Measurements from ENCODE around the gene NUCB2. TPM values are rescaled to one million over a fixed set of nuclear protein-coding genes. Genes with fewer than 3 reads are reported as not detected.
A peak's percentile ranks its signal among the peaks of the same experiment; 100 is the strongest.

The NUCB2 gene
- polyA plus RNA-seq, 1 donor (not counting 4 experiments of a cell fraction or from before 2014, with no cell fraction given): 44.2 TPM

GRCh38 chr11:17369094-17369493 is 92.6 kb downstream of the NUCB2 start:
- Histone ChIP-seq H3K4me1 (ENCODE audit: control insufficient read depth, extremely low read depth, insufficient read depth, low read length) (no peaks in the 10 kb centered on the region), H3K4me3 (ENCODE audit: control insufficient read depth in 2 of 3, extremely low read depth in 1 of 3, insufficient read depth in 2 of 3, low read depth in 1 of 3, low read length in 3 of 3) (no peak overlapping the region), H3K9me3 (ENCODE audit: control insufficient read depth, low read depth, low read length) (peaks cover 34% of the 10 kb centered on the region), H3K4me2 (ENCODE audit: control insufficient read depth, extremely low read depth, insufficient read depth, low read depth, low read length) (no peak overlapping the region), H3K36me3 (ENCODE audit: control insufficient read depth in 2 of 2, extremely low read depth in 1 of 2, insufficient read depth in 2 of 2, low read length in 2 of 2) (peaks cover 18 to 40% of the 10 kb centered on the region in 2 experiments), H3K27me3 (ENCODE audit: control insufficient read depth, extremely low read depth, insufficient read depth, low read length) (no peaks in the 10 kb centered on the region), H2AFZ (ENCODE audit: control insufficient read depth, low read length) (no peak overlapping the region), H3K9me1 (ENCODE audit: control insufficient read depth, extremely low read depth, insufficient read depth, low read length) (no peaks in the 10 kb centered on the region), H3K9ac (ENCODE audit: control insufficient read depth, extremely low read depth, insufficient read depth, low read length) (no peak overlapping the region), H3K27ac (ENCODE audit: control insufficient read depth, insufficient read depth, low read length) (no peak overlapping the region), H3K79me2 (ENCODE audit: control insufficient read depth, insufficient read depth, low read length) (no peaks in the 10 kb centered on the region), H4K20me1 (ENCODE audit: control insufficient read depth, extremely low read depth, insufficient read depth, low read length) (no peaks in the 10 kb centered on the region)
- no peak for DNase-seq (ENCODE audit: low read depth, low spot score)
- dilution Hi-C loops (cut with MboI; ENCODE audit: extremely low pct_ligation_motif_present, low sequenced_read_pairs): no loop called here
- no peak for FAIRE-seq
- TF ChIP-seq CTCF (optimal IDR thresholded peaks at IDR 0.05 in 1 of 3, IDR thresholded peaks at IDR 0.05 in 1 of 3, conservative IDR thresholded peaks at IDR 0.05 in 1 of 3; ENCODE audit: extremely low read depth in 1 of 3, insufficient read depth in 2 of 3, low read length in 3 of 3) (no peak), EZH2 (IDR thresholded peaks at IDR 0.05; ENCODE audit: low read length) (no peak)

- H3K27ac ChIP-seq (ENCODE audit: control insufficient read depth, insufficient read depth, low read length): no peak overlapping the region
- H3K4me2 ChIP-seq (ENCODE audit: control insufficient read depth, extremely low read depth, insufficient read depth, low read depth, low read length): no peak overlapping the region
- FAIRE-seq: peak; percentile 9
- peaks cover 18 to 40% of the 10 kb centered on the region in 2 experiments for H3K36me3 ChIP-seq (ENCODE audit: control insufficient read depth in 2 of 2, extremely low read depth in 1 of 2, insufficient read depth in 2 of 2, low read length in 2 of 2)
- no peak for DNase-seq (ENCODE audit: low read depth, low spot score)
- H3K9ac ChIP-seq (ENCODE audit: control insufficient read depth, extremely low read depth, insufficient read depth, low read length): no peak overlapping the region
- no peaks in the 10 kb centered on the region for H3K27me3 ChIP-seq (ENCODE audit: control insufficient read depth, extremely low read depth, insufficient read depth, low read length)
- no peaks in the 10 kb centered on the region for H4K20me1 ChIP-seq (ENCODE audit: control insufficient read depth, extremely low read depth, insufficient read depth, low read length)
- no peaks in the 10 kb centered on the region for H3K79me2 ChIP-seq (ENCODE audit: control insufficient read depth, insufficient read depth, low read length)
- no peak overlapping the region for H3K4me3 ChIP-seq (ENCODE audit: control insufficient read depth in 2 of 3, extremely low read depth in 1 of 3, insufficient read depth in 2 of 3, low read depth in 1 of 3, low read length in 3 of 3)
- H3K4me1 ChIP-seq (ENCODE audit: control insufficient read depth, extremely low read depth, insufficient read depth, low read length): no peaks in the 10 kb centered on the region
- TF ChIP-seq EZH2 (IDR thresholded peaks at IDR 0.05; ENCODE audit: low read length): no peak
- TF ChIP-seq CTCF (optimal IDR thresholded peaks at IDR 0.05 in 1 of 3, IDR thresholded peaks at IDR 0.05 in 1 of 3, conservative IDR thresholded peaks at IDR 0.05 in 1 of 3; ENCODE audit: extremely low read depth in 1 of 3, insufficient read depth in 2 of 3, low read length in 3 of 3): no peak
- no peaks in the 10 kb centered on the region for H3K9me1 ChIP-seq (ENCODE audit: control insufficient read depth, extremely low read depth, insufficient read depth, low read length)
- peaks cover 34% of the 10 kb centered on the region for H3K9me3 ChIP-seq (ENCODE audit: control insufficient read depth, low read depth, low read length)
- dilution Hi-C loops (cut with MboI; ENCODE audit: extremely low pct_ligation_motif_present, low sequenced_read_pairs): no loop called here
- H2AFZ ChIP-seq (ENCODE audit: control insufficient read depth, low read length): no peak overlapping the region
These were observed 93.2 kb downstream of the NUCB2 start for GRCh38 chr11:17369684-17370243.
